Kidney epithelial cell (primary cell): Measurements from ENCODE around the gene MRPS2. TPM values are rescaled to one million over a fixed set of nuclear protein-coding genes. Genes with fewer than 3 reads are reported as not detected.

Experiments used
- DNase-seq: peaks from one replicate; pipeline ENCODE4 v3.0.0-alpha.2; 2010; ENCODE audit warnings: low read depth
- H3K27me3 ChIP-seq: 2 replicates; pipeline ENCODE4 v1.6.0; 2011; ENCODE audit warnings: low read length; ENCODE audit not compliant: control insufficient read depth, insufficient read depth
- H3K36me3 ChIP-seq: 2 replicates; pipeline ENCODE4 v1.5.1; 2011; ENCODE audit warnings: low read length; ENCODE audit not compliant: control insufficient read depth, insufficient read depth
- H3K4me3 ChIP-seq: 2 replicates; pipeline ENCODE4 v1.5.1; 2011; ENCODE audit warnings: low read depth, mild to moderate bottlenecking, control low read depth, low read length
- CTCF ChIP-seq: IDR thresholded peaks from 2 replicates; pipeline ENCODE4 v1.5.1; 2011; ENCODE audit warnings: mild to moderate bottlenecking, moderate library complexity, low read length, control low read depth, inconsistent platforms; ENCODE audit not compliant: insufficient read depth, poor library complexity, severe bottlenecking
- total RNA-seq: library from RNA; depleted of rRNA; stranded (reverse); fragments of >200 nt; gene quantifications from 2 replicates; pipeline ENCODE4 v1.2.3, GENCODE V29; 2015

MRPS2 gene
- total RNA-seq, 1 donor from 2014 or later: 72.4 TPM

- no peaks in the 10 kb centered on the region for H3K36me3 ChIP-seq
- no peak overlapping the region for H3K4me3 ChIP-seq
- TF ChIP-seq CTCF: no peak
- no peaks in the 10 kb centered on the region for H3K27me3 ChIP-seq
- DNase-seq: no peak
Observed at GRCh38 chr9:135485385-135485784, 15.1 kb upstream of the MRPS2 start.

- Histone ChIP-seq H3K27me3 (no peaks in the 10 kb centered on the region), H3K4me3 (no peak overlapping the region), H3K36me3 (no peaks in the 10 kb centered on the region)
- TF ChIP-seq CTCF: no peak
- DNase-seq: no peak
Observed at GRCh38 chr9:135485832-135486231, 14.7 kb upstream of the MRPS2 start.

GRCh38 chr9:135486267-135487065 is 14.0 kb upstream of the MRPS2 start:
- Histone ChIP-seq H3K36me3 (no peaks in the 10 kb centered on the region), H3K27me3 (no peaks in the 10 kb centered on the region), H3K4me3 (no peak overlapping the region)
- DNase-seq: no peak
- TF ChIP-seq CTCF: no peak

GRCh38 chr9:135487281-135488012 is 13.0 kb upstream of the MRPS2 start:
- no peak for TF ChIP-seq CTCF
- Histone ChIP-seq H3K4me3 (no peak overlapping the region), H3K27me3 (no peaks in the 10 kb centered on the region), H3K36me3 (no peaks in the 10 kb centered on the region)
- no peak for DNase-seq

GRCh38 chr9:135488013-135488330 is 12.5 kb upstream of the MRPS2 start:
- no peaks in the 10 kb centered on the region for H3K36me3 ChIP-seq
- no peaks in the 10 kb centered on the region for H3K27me3 ChIP-seq
- H3K4me3 ChIP-seq: no peak overlapping the region
- DNase-seq: no peak
- TF ChIP-seq CTCF: no peak

- DNase-seq: no peak
- no peaks in the 10 kb centered on the region for H3K36me3 ChIP-seq
- no peak overlapping the region for H3K4me3 ChIP-seq
- H3K27me3 ChIP-seq: no peaks in the 10 kb centered on the region
- TF ChIP-seq CTCF: no peak
Observed at GRCh38 chr9:135488527-135488926, 12.0 kb upstream of the MRPS2 start.
